HCT116 (cell line): ENCODE data around the gene PISD. TPM values are rescaled to one million over a fixed set of nuclear protein-coding genes. Genes with fewer than 3 reads are reported as not detected.

Experiments used
- ATAC-seq: fragments of 200-7000 bp; cut with Tn5 transposase; 2 replicates; pipeline ENCODE4 v1.9.1; 2020; ENCODE audit warnings: mild to moderate bottlenecking, moderate library complexity
- BruUV-seq: library from RNA; stranded (reverse); fragments of 400-500 nt; replicated peaks from 2 replicates; lab custom pipeline; 2021; lab: Mats Ljungman, UMichigan
- CTCF ChIA-PET: fragments of 300-600 bp; sonication (Branson Sonifier 250); formaldehyde crosslinking; loops from one replicate; lab custom pipeline; 2021; ENCODE audit warnings: antibody characterized with exemption; lab: Charles Lee
- POLR2A ChIA-PET: fragments of 300-600, 350-600 bp; sonication (Branson Sonifier 250); formaldehyde crosslinking; loops from one replicate; lab custom pipeline; 2021; ENCODE audit warnings: antibody characterized with exemption; lab: Charles Lee
- RAD21 ChIA-PET, 2 experiments: fragments of 300-600 bp; sonication (Branson Sonifier 250); formaldehyde crosslinking; loops; one replicate each; lab custom pipeline; 2023; ENCODE audit warnings: low total read pairs in 2 of 2; ENCODE audit not compliant: uncharacterized antibody in 2 of 2, unreplicated experiment in 2 of 2, low non-redundant PET in 1 of 2; lab: Charles Lee
- DNase-seq: peaks from one replicate; pipeline ENCODE4 v3.0.0-alpha.2; 2010; ENCODE audit warnings: low read depth, low spot score
- H2AFZ ChIP-seq: fragments of 200-600 bp; shearing (Covaris generic), sonication (generic); 2 replicates; pipeline ENCODE4 v1.6.1; 2017; ENCODE audit warnings: low read depth, mixed run types, mixed read lengths, antibody characterized with exemption, low read length; ENCODE audit not compliant: poor library complexity, severe bottlenecking
- H3K27ac ChIP-seq: 2 replicates; pipeline ENCODE4 v1.5.1; 2012; ENCODE audit warnings: low read depth, low read length
- H3K27me3 ChIP-seq: fragments of 200-600 bp; sonication (generic); 2 replicates; pipeline ENCODE4 v1.6.1; 2016; ENCODE audit warnings: mixed run types, low read length, mixed read lengths; ENCODE audit not compliant: insufficient read depth
- H3K36me3 ChIP-seq, 2 experiments: fragments of 200-500 bp in 1 of 2; fragments of 200-600 bp in 1 of 2; sonication (Bioruptor generic) in 1 of 2; sonication (generic) in 1 of 2; 2 replicates each; pipeline versions ENCODE4 v1.5.1 to v1.6.1; 2014 to 2016; ENCODE audit warnings: low read length in 2 of 2, inconsistent platforms in 1 of 2, mixed read lengths in 1 of 2, mixed run types in 1 of 2; ENCODE audit not compliant: insufficient read depth in 2 of 2, control insufficient read depth in 1 of 2
- H3K4me1 ChIP-seq, 2 experiments: fragments of 200-600 bp in 1 of 2; sonication (generic) in 1 of 2; 2 replicates each; pipeline versions ENCODE4 v1.5.1 to v1.6.1; 2012 to 2017; ENCODE audit warnings: low read length in 2 of 2, inconsistent platforms in 1 of 2, mild to moderate bottlenecking in 1 of 2, mixed read lengths in 1 of 2, mixed run types in 1 of 2, moderate library complexity in 1 of 2; ENCODE audit not compliant: insufficient read depth in 2 of 2, control insufficient read depth in 1 of 2
- H3K4me2 ChIP-seq: fragments of 200-600 bp; sonication (generic); 2 replicates; pipeline ENCODE4 v1.6.1; 2017; ENCODE audit warnings: mixed run types, low read length, mixed read lengths
- H3K4me3 ChIP-seq, 2 experiments: fragments of 200-600 bp in 1 of 2; sonication (generic) in 1 of 2; replicated peaks in 1 of 2; 2 replicates each; pipeline ENCODE4 v1.5.1; 2011 to 2016; ENCODE audit warnings: low read length in 2 of 2, control low read depth in 1 of 2, low read depth in 1 of 2, mild to moderate bottlenecking in 1 of 2, mixed read lengths in 1 of 2, mixed run types in 1 of 2
- H3K79me2 ChIP-seq: fragments of 200-600 bp; sonication (generic); 2 replicates; pipeline ENCODE4 v1.6.1; 2017; ENCODE audit warnings: mild to moderate bottlenecking, mixed run types, low read length, moderate library complexity, mixed read lengths; ENCODE audit not compliant: insufficient read depth
- H3K9ac ChIP-seq: fragments of 200-600 bp; sonication (generic); 2 replicates; pipeline ENCODE4 v1.6.1; 2016; ENCODE audit warnings: low read length, mixed read lengths
- H3K9me2 ChIP-seq: fragments of 200-600 bp; sonication (generic), shearing (Covaris generic); 2 replicates; pipeline ENCODE4 v1.6.1; 2017; ENCODE audit warnings: mixed run types, mild to moderate bottlenecking, moderate library complexity; ENCODE audit not compliant: insufficient read depth
- H3K9me3 ChIP-seq, 2 experiments: fragments of 200-500 bp in 1 of 2; fragments of 200-600 bp in 1 of 2; sonication (Bioruptor generic) in 1 of 2; sonication (generic) in 1 of 2; 2 replicates each; pipeline ENCODE4 v1.6.1; 2014 to 2017; ENCODE audit warnings: low read length in 2 of 2, mixed read lengths in 2 of 2, inconsistent platforms in 1 of 2, low read depth in 1 of 2, mild to moderate bottlenecking in 1 of 2, mixed run types in 1 of 2, moderate library complexity in 1 of 2; ENCODE audit not compliant: control insufficient read depth in 1 of 2, insufficient read depth in 1 of 2
- H4K20me1 ChIP-seq: fragments of 200-600 bp; sonication (generic), shearing (Covaris generic); 2 replicates; pipeline ENCODE4 v1.6.1; 2017; ENCODE audit warnings: mixed run types, mild to moderate bottlenecking, moderate library complexity; ENCODE audit not compliant: insufficient read depth
- ELF1 ChIP-seq: IDR thresholded peaks from 2 replicates; pipeline ENCODE4 v1.6.1; 2012; ENCODE audit warnings: low read depth, borderline replicate concordance
- FOSL1 ChIP-seq: IDR thresholded peaks from 2 replicates; pipeline ENCODE4 v1.6.1; 2012; ENCODE audit warnings: low read depth
- POLR2A ChIP-seq: IDR thresholded peaks from 2 replicates; pipeline ENCODE4 v1.7.0; 2011; ENCODE audit warnings: borderline replicate concordance; ENCODE audit not compliant: insufficient read depth, insufficient read length; ENCODE audit errors: extremely low read depth
- REST ChIP-seq: IDR thresholded peaks from 2 replicates; pipeline ENCODE4 v1.6.1; 2012; ENCODE audit warnings: low read depth
- intact Hi-C: fragments of 100-400 bp; cut with micrococcal nuclease; formaldehyde crosslinking; loops from 2 replicates; pipeline ENCODE4 v1.10.0; 2022
- total RNA-seq: library from RNA; stranded (reverse); gene quantifications from one replicate; pipeline ENCODE4 v1.2.1, GENCODE V29; 2021; ENCODE audit not compliant: unreplicated experiment

PISD gene
- total RNA-seq, 1 experiment from 2014 or later, result 47.1 TPM

- no peak overlapping the region for H3K9ac ChIP-seq
- POLR2A ChIA-PET, result no interaction called here
Observed at GRCh38 chr22:31625257-31625640, 36.8 kb downstream of the PISD start.

More at GRCh38 chr22:31625257-31625640, 36.8 kb downstream of the PISD start:
- H3K9me2 ChIP-seq, result no peaks in the 10 kb centered on the region
- TF ChIP-seq REST (no peak), POLR2A (no peak), ELF1 (no peak), FOSL1 (no peak)
- intact Hi-C loops, result no loop called here
- H3K4me2 ChIP-seq, result no peak overlapping the region
- H4K20me1 ChIP-seq, result no peaks in the 10 kb centered on the region
- CTCF ChIA-PET, result no interaction called here
- no peak for ATAC-seq
- no peak overlapping the region for H3K4me3 ChIP-seq
- H3K9me3 ChIP-seq, result no peaks in the 10 kb centered on the region
- no TSS peak for BruUV-seq
- H3K79me2 ChIP-seq, result peaks cover 82% of the 10 kb centered on the region
- RAD21 ChIA-PET, result no interaction called here
- no peaks in the 10 kb centered on the region for H3K27me3 ChIP-seq
- DNase-seq, result no peak
- H3K36me3 ChIP-seq, result peaks cover 5 to 17% of the 10 kb centered on the region in 2 experiments; a peak in 2 of 4 replicates
- H2AFZ ChIP-seq, result no peak overlapping the region
- H3K27ac ChIP-seq, result no peak overlapping the region
- H3K4me1 ChIP-seq, result peaks cover 5 to 18% of the 10 kb centered on the region in 2 experiments; a peak in 3 of 4 replicates
